Fibroblast of lung (primary cell): Measurements from ENCODE around the gene EDDM13.
"Not testable (repeated sequence)": the region's sequence is repeated elsewhere in the genome, so short reads cannot be mapped to it uniquely, and the experiment has no call there.

Experiments used
- EZH2 ChIP-seq: IDR thresholded peaks from 2 replicates; pipeline ENCODE4 v1.5.1; 2012; ENCODE audit warnings: low read length, control low read depth, mild to moderate bottlenecking; ENCODE audit errors: missing control alignments
- TF ChIP-seq, protein P1 (sequence below), 2 donors: IDR thresholded peaks in 1 of 2; conservative IDR thresholded peaks in 1 of 2; 1 replicate in 1 of 2; 2 replicates in 1 of 2; pipeline ENCODE4 v1.5.1; 2011 to 2012; ENCODE audit warnings: low read length in 2 of 2, control low read depth in 1 of 2, inconsistent platforms in 1 of 2, low read depth in 1 of 2, mild to moderate bottlenecking in 1 of 2

DNA sequence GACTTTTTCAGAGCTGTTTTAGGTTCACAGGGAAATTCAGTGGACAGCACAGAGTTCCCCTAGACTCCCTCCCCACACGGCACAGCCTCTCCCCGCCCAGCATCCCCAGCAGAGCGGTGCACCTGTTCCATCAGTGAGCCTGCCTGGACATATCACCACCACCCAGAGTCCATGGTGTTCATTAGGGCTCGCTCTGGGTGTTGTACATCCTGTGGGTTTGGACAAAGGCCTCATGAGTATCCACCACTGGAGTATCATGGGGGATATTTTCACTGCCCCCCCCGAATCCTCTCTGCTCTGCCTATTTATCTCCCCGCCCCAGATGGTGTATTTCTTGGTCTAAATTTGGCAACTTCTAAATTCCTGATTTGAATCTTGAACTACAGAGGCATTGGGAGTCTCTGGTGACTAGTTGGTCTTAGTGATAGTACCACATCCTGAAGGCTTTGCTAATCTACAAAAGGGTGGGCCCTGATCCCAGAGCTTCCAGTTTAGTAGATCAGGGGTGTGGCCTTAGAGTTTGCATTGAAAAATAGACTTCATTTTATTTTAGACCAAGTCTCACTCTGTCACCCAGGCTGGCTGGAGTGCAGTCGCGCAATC lies 23.7 kb upstream of the EDDM13 start:
- TF ChIP-seq, protein P1, sequence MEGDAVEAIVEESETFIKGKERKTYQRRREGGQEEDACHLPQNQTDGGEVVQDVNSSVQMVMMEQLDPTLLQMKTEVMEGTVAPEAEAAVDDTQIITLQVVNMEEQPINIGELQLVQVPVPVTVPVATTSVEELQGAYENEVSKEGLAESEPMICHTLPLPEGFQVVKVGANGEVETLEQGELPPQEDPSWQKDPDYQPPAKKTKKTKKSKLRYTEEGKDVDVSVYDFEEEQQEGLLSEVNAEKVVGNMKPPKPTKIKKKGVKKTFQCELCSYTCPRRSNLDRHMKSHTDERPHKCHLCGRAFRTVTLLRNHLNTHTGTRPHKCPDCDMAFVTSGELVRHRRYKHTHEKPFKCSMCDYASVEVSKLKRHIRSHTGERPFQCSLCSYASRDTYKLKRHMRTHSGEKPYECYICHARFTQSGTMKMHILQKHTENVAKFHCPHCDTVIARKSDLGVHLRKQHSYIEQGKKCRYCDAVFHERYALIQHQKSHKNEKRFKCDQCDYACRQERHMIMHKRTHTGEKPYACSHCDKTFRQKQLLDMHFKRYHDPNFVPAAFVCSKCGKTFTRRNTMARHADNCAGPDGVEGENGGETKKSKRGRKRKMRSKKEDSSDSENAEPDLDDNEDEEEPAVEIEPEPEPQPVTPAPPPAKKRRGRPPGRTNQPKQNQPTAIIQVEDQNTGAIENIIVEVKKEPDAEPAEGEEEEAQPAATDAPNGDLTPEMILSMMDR (conservative IDR thresholded peaks at IDR 0.05 in 1 of 2, IDR thresholded peaks at IDR 0.05 in 1 of 2; ENCODE audit: low read depth in 1 of 2, low read length in 2 of 2) = not testable (repeated sequence)
- TF ChIP-seq EZH2 = not testable (repeated sequence)
